Measurements from ENCODE around the gene MAK. TPM values are rescaled to one million over a fixed set of nuclear protein-coding genes. Genes with fewer than 3 reads are reported as not detected.
A peak's percentile ranks its signal among the peaks of the same experiment; 100 is the strongest.

The MAK gene
- total RNA-seq, 1 experiment from 2014 or later = 0.22 TPM

- no peak overlapping the region for H2AFZ ChIP-seq (ENCODE audit: low read depth, low read length, poor library complexity, severe bottlenecking)
These were observed 37.5 kb downstream of the MAK start for GRCh38 chr6:10800810-10801209.

GRCh38 chr6:10794239-10794638 is 44.1 kb downstream of the MAK start:
- RAD21 ChIA-PET (ENCODE audit: low non-redundant PET in 1 of 2, low total read pairs in 2 of 2, uncharacterized antibody in 2 of 2, unreplicated experiment in 2 of 2) = no interaction called here
- no peaks in the 10 kb centered on the region for H3K4me1 ChIP-seq (ENCODE audit: control insufficient read depth in 1 of 2, insufficient read depth in 2 of 2, low read length in 2 of 2)
- H3K27me3 ChIP-seq (ENCODE audit: insufficient read depth, low read length) = no peaks in the 10 kb centered on the region
- ATAC-seq (no peak), DNase-seq (ENCODE audit: low read depth, low spot score) (no peak)
- H3K9me2 ChIP-seq (ENCODE audit: insufficient read depth) = no peaks in the 10 kb centered on the region
- CTCF ChIA-PET = no interaction called here
- no peak for TF ChIP-seq CTCF (IDR thresholded peaks at IDR 0.05 in 2 of 3, conservative IDR thresholded peaks at IDR 0.05 in 1 of 3; ENCODE audit: borderline replicate concordance in 1 of 3, insufficient read depth in 1 of 3, low read depth in 2 of 3, low read length in 2 of 3)
- TF ChIP-seq TCF7L2 (IDR thresholded peaks at IDR 0.05; ENCODE audit: borderline replicate concordance, extremely low read depth, insufficient read depth, insufficient read length) = no peak
- no peak for TF ChIP-seq ZNF274 (IDR thresholded peaks at IDR 0.05; ENCODE audit: low read depth, low read length)
- no peak for TF ChIP-seq EZH2phosphoT487 (IDR thresholded peaks at IDR 0.05; ENCODE audit: borderline replicate concordance)
- TF ChIP-seq FOSL1 (IDR thresholded peaks at IDR 0.05; ENCODE audit: low read depth) = no peak
- POLR2A ChIA-PET = no interaction called here
- no peaks in the 10 kb centered on the region for H3K9me3 ChIP-seq (ENCODE audit: control insufficient read depth in 1 of 2, insufficient read depth in 1 of 2, low read depth in 1 of 2, low read length in 2 of 2)
- H3K4me2 ChIP-seq (ENCODE audit: low read length) = no peak overlapping the region
- BruUV-seq (replicated peaks) = no TSS peak
- H3K4me3 ChIP-seq (replicated peaks in 1 of 2; ENCODE audit: low read depth in 1 of 2, low read length in 2 of 2) = no peak overlapping the region
- H4K20me1 ChIP-seq (ENCODE audit: insufficient read depth) = no peaks in the 10 kb centered on the region
- no peaks in the 10 kb centered on the region for H3K36me3 ChIP-seq (ENCODE audit: control insufficient read depth in 1 of 2, insufficient read depth in 2 of 2, low read length in 2 of 2)
- no peaks in the 10 kb centered on the region for H3K79me2 ChIP-seq (ENCODE audit: insufficient read depth, low read length)
- H2AFZ ChIP-seq (ENCODE audit: low read depth, low read length, poor library complexity, severe bottlenecking) = no peak overlapping the region
- intact Hi-C loops (cut with micrococcal nuclease) = no loop called here
- no peak overlapping the region for H3K27ac ChIP-seq (ENCODE audit: low read depth, low read length)
- no peak overlapping the region for H3K9ac ChIP-seq (ENCODE audit: low read length)

More at GRCh38 chr6:10800810-10801209, 37.5 kb downstream of the MAK start:
- peak; percentile 65 for ATAC-seq
- Histone ChIP-seq H3K9me3 (ENCODE audit: control insufficient read depth in 1 of 2, insufficient read depth in 1 of 2, low read depth in 1 of 2, low read length in 2 of 2) (no peaks in the 10 kb centered on the region), H3K36me3 (ENCODE audit: control insufficient read depth in 1 of 2, insufficient read depth in 2 of 2, low read length in 2 of 2) (no peaks in the 10 kb centered on the region), H3K79me2 (ENCODE audit: insufficient read depth, low read length) (no peaks in the 10 kb centered on the region), H3K9ac (ENCODE audit: low read length) (no peak overlapping the region), H3K4me1 (ENCODE audit: control insufficient read depth in 1 of 2, insufficient read depth in 2 of 2, low read length in 2 of 2) (peaks cover 6 to 7% of the 10 kb centered on the region in 2 experiments; a peak in 3 of 4 replicates), H4K20me1 (ENCODE audit: insufficient read depth) (no peaks in the 10 kb centered on the region), H3K4me2 (ENCODE audit: low read length) (no peak overlapping the region), H3K4me3 (replicated peaks in 1 of 2; ENCODE audit: low read depth in 1 of 2, low read length in 2 of 2) (no peak overlapping the region), H3K27me3 (ENCODE audit: insufficient read depth, low read length) (no peaks in the 10 kb centered on the region), H3K27ac (ENCODE audit: low read depth, low read length) (no peak overlapping the region), H3K9me2 (ENCODE audit: insufficient read depth) (no peaks in the 10 kb centered on the region)
- intact Hi-C loops (cut with micrococcal nuclease) = loop anchor here (1.0 to 5.0 kb wide), 3 partner anchors 109 to 323 kb away; partner anchors contain the start of genes C6orf52 and PAK1IP1
- ChIA-PET POLR2A (no interaction called here), CTCF (interaction anchor here (0.6 to 3.7 kb wide), 6 partner anchors 18 to 335 kb away, joined by 4 to 31 read pairs (median 8); no protein-coding TSS in a partner anchor), RAD21 (ENCODE audit: low non-redundant PET in 1 of 2, low total read pairs in 2 of 2, uncharacterized antibody in 2 of 2, unreplicated experiment in 2 of 2) (interaction anchor here in 1 of 2 experiments (0.6 to 0.9 kb wide), 2 partner anchors 290 to 322 kb away, joined by 3 read pairs; no protein-coding TSS in a partner anchor)
- TF ChIP-seq JUND (IDR thresholded peaks at IDR 0.05) (0 out of 2 replicates have a peak, but pooled peaks have one; percentile 13), SP1 (IDR thresholded peaks at IDR 0.05; ENCODE audit: low read depth) (no peak; the same call in 1 of the 2 replicates)
- no TSS peak for BruUV-seq (replicated peaks)
- peak; percentile 4 for DNase-seq (ENCODE audit: low read depth, low spot score)
